ENCODE data around the gene PURB. TPM values are rescaled to one million over a fixed set of nuclear protein-coding genes. Genes with fewer than 3 reads are reported as not detected.

The PURB gene
- total and polyA plus RNA-seq, 7 donors, result 4.2 to 40.3 (median 31.4) TPM

DNA sequence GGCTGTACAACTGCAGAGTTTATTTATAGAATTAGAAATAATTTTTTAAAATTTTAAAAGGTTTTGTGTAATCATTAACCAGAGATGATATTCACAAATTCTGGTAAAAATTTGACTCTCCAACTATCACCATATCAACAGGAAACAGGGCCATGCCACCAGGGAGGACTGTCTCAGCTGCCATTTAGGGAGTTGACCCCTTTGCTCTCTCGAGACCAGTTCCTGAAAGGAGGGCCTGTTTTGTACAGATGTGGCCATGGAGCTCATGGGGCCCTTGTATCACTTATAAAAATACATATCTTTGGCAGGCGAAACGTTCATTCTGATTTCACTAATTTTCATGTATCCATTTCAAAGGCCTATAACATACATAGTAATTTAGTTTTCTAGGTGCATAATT, 57.8 kb downstream of the PURB start:
- TF ChIP-seq, protein P1, sequence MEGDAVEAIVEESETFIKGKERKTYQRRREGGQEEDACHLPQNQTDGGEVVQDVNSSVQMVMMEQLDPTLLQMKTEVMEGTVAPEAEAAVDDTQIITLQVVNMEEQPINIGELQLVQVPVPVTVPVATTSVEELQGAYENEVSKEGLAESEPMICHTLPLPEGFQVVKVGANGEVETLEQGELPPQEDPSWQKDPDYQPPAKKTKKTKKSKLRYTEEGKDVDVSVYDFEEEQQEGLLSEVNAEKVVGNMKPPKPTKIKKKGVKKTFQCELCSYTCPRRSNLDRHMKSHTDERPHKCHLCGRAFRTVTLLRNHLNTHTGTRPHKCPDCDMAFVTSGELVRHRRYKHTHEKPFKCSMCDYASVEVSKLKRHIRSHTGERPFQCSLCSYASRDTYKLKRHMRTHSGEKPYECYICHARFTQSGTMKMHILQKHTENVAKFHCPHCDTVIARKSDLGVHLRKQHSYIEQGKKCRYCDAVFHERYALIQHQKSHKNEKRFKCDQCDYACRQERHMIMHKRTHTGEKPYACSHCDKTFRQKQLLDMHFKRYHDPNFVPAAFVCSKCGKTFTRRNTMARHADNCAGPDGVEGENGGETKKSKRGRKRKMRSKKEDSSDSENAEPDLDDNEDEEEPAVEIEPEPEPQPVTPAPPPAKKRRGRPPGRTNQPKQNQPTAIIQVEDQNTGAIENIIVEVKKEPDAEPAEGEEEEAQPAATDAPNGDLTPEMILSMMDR (IDR thresholded peaks at IDR 0.05), result no peak
- TF ChIP-seq EP300 (IDR thresholded peaks at IDR 0.05) (no peak), POLR2A (IDR thresholded peaks at IDR 0.05) (no peak), POLR2AphosphoS5 (IDR thresholded peaks at IDR 0.05) (no peak)
- peaks cover 7 to 64% (median 23%) of the 10 kb centered on the region in 4 donors for H3K36me3 ChIP-seq
- no peak overlapping the region for H3K4me3 ChIP-seq
- H3K4me1 ChIP-seq, result no peaks in the 10 kb centered on the region
- H3K9me3 ChIP-seq, result no peaks in the 10 kb centered on the region
- intact Hi-C loops (cut with DNase I), result no loop called here
- no peak for DNase-seq
- WGBS, 2 donors, result 79 to 86% methylated on average over 3 of the region's 3 CpGs
- no peak overlapping the region for H3K27ac ChIP-seq
- H3K27me3 ChIP-seq, result no peaks in the 10 kb centered on the region

Other genes with a start within 250 kb of the PURB start
- gene ZMIZ2, start 136.7 kb downstream of the PURB start, total RNA-seq, result 10 to 100 TPM; 11.1 to 44.6 (median 12.5) TPM
- 10 to 100 TPM in 1 of 3 donors, 1 to 10 TPM in 2; 8.4 to 64.7 (median 8.6) TPM for gene ZMIZ2, start 136.7 kb downstream of the PURB start, polyA plus RNA-seq
- gene PPIA, start 88.8 kb downstream of the PURB start, total RNA-seq, result 1,000 to 10,000 TPM; 1,033 to 1,396 (median 1,180) TPM
- gene PPIA, start 88.8 kb downstream of the PURB start, polyA plus RNA-seq, result 1,000 to 10,000 TPM; 3,100 to 3,915 (median 3,764) TPM
- gene H2AZ2, start 37.4 kb downstream of the PURB start, total RNA-seq, result 100 to 1,000 TPM; 158 to 211 (median 207) TPM
- 100 to 1,000 TPM in 2 of 3 donors, 10 to 100 TPM in 1; 97.3 to 140 (median 131) TPM for gene H2AZ2, start 37.4 kb downstream of the PURB start, polyA plus RNA-seq
- gene MYO1G, start 93.5 kb upstream of the PURB start, total RNA-seq, result 1 to 10 TPM; 1.1 to 3.4 (median 1.1) TPM
- 10 to 100 TPM in 1 of 3 donors, 1 to 10 TPM in 2; 2.4 to 19.5 (median 2.8) TPM for gene MYO1G, start 93.5 kb upstream of the PURB start, polyA plus RNA-seq
- gene CCM2, start 114.7 kb upstream of the PURB start, total RNA-seq, result 10 to 100 TPM; 28.1 to 40.7 (median 36.3) TPM
- gene CCM2, start 114.7 kb upstream of the PURB start, polyA plus RNA-seq, result 10 to 100 TPM; 29.1 to 54.2 (median 29.4) TPM
- 1 to 10 TPM; 3.2 to 8.9 (median 4.9) TPM for gene NACAD, start 203.4 kb upstream of the PURB start, total RNA-seq
- 1 to 10 TPM in 1 of 3 donors, under 1 TPM in 2; 0.23 to 1.9 (median 0.60) TPM for gene NACAD, start 203.4 kb upstream of the PURB start, polyA plus RNA-seq
- 10 to 100 TPM; 40.3 to 57.1 (median 46.8) TPM for gene TBRG4, start 226.2 kb upstream of the PURB start, total RNA-seq
- 10 to 100 TPM; 31.8 to 80.1 (median 44.6) TPM for gene TBRG4, start 226.2 kb upstream of the PURB start, polyA plus RNA-seq

All from sigmoid colon (tissue), 7 donors.